Liver (tissue), 9 donors: Measurements from ENCODE around the gene AXIN1. TPM values are rescaled to one million over a fixed set of nuclear protein-coding genes. Genes with fewer than 3 reads are reported as not detected.

ENCODE experiments used
- DNase-seq: peaks from one replicate; pipeline ENCODE4 v3.0.0-alpha.2; 2017; ENCODE audit warnings: low spot score
- H3K27ac ChIP-seq, 2 donors: one replicate each; pipeline ENCODE4 v1.7.0; 2013; ENCODE audit warnings: inconsistent platforms in 2 of 2, low read length in 2 of 2, control low read depth in 1 of 2, low read depth in 1 of 2, mild to moderate bottlenecking in 1 of 2
- H3K27me3 ChIP-seq, 4 donors: one replicate each; pipeline versions ENCODE4 v1.6.1 to v1.7.0; 2013; ENCODE audit warnings: low read length in 3 of 4, inconsistent platforms in 1 of 4, mild to moderate bottlenecking in 1 of 4, moderate library complexity in 1 of 4; ENCODE audit not compliant: control insufficient read depth in 4 of 4, insufficient read depth in 4 of 4
- H3K36me3 ChIP-seq, 4 donors: one replicate each; pipeline versions ENCODE4 v1.6.1 to v1.7.0; 2013; ENCODE audit warnings: low read length in 3 of 4, mild to moderate bottlenecking in 3 of 4, low read depth in 1 of 4, moderate library complexity in 1 of 4; ENCODE audit not compliant: control insufficient read depth in 4 of 4, insufficient read depth in 3 of 4
- H3K4me1 ChIP-seq, 4 donors: one replicate each; pipeline versions ENCODE4 v1.6.1 to v1.7.0; 2013; ENCODE audit warnings: low read length in 3 of 4, mild to moderate bottlenecking in 3 of 4, moderate library complexity in 1 of 4; ENCODE audit not compliant: control insufficient read depth in 4 of 4, insufficient read depth in 4 of 4
- H3K4me3 ChIP-seq, 3 donors: one replicate each; pipeline versions ENCODE4 v1.6.1 to v1.7.0; 2013; ENCODE audit warnings: low read length in 3 of 3, control low read depth in 1 of 3, low read depth in 1 of 3, mild to moderate bottlenecking in 1 of 3
- H3K9ac ChIP-seq, 2 donors: one replicate each; pipeline ENCODE4 v1.7.0; 2013; ENCODE audit warnings: low read length in 2 of 2, mild to moderate bottlenecking in 2 of 2, moderate library complexity in 2 of 2, control low read depth in 1 of 2, low read depth in 1 of 2
- H3K9me3 ChIP-seq, 4 donors: one replicate each; pipeline versions ENCODE4 v1.6.1 to v1.7.0; 2013; ENCODE audit warnings: low read length in 3 of 4; ENCODE audit not compliant: control insufficient read depth in 4 of 4
- EGR1 ChIP-seq, 2 donors: IDR thresholded peaks; 2 replicates each; pipeline ENCODE4 v1.6.1; 2016 to 2018; ENCODE audit warnings: antibody characterized with exemption in 2 of 2, low read depth in 2 of 2
- FOXA2 ChIP-seq: IDR thresholded peaks from 2 replicates; pipeline ENCODE4 v1.6.1; 2016; ENCODE audit warnings: antibody characterized with exemption
- GABPA ChIP-seq, 2 donors: IDR thresholded peaks in 1 of 2; conservative IDR thresholded peaks in 1 of 2; 2 replicates each; pipeline ENCODE4 v1.6.1; 2016; ENCODE audit warnings: antibody characterized with exemption in 2 of 2, mild to moderate bottlenecking in 1 of 2, moderate library complexity in 1 of 2
- HNF4G ChIP-seq: IDR thresholded peaks from 2 replicates; pipeline ENCODE4 v1.6.1; 2016; ENCODE audit warnings: antibody characterized with exemption
- JUND ChIP-seq, 2 donors: IDR thresholded peaks; 2 replicates each; pipeline ENCODE4 v1.6.1; 2016; ENCODE audit warnings: antibody characterized with exemption in 2 of 2
- NR2F2 ChIP-seq: IDR thresholded peaks from 2 replicates; pipeline ENCODE4 v1.6.1; 2016; ENCODE audit warnings: antibody characterized with exemption
- RAD21 ChIP-seq, 2 donors: IDR thresholded peaks; 2 replicates each; pipeline ENCODE4 v1.6.1; 2016; ENCODE audit warnings: antibody characterized with exemption in 2 of 2, mild to moderate bottlenecking in 2 of 2
- RXRA ChIP-seq, 2 donors: IDR thresholded peaks; 2 replicates each; pipeline ENCODE4 v1.6.1; 2017 to 2018; ENCODE audit warnings: antibody characterized with exemption in 2 of 2, mild to moderate bottlenecking in 1 of 2
- SP1 ChIP-seq: IDR thresholded peaks from 2 replicates; pipeline ENCODE4 v1.6.1; 2018; ENCODE audit warnings: antibody characterized with exemption, mild to moderate bottlenecking
- TAF1 ChIP-seq: conservative IDR thresholded peaks from 2 replicates; pipeline ENCODE4 v1.6.1; 2016; ENCODE audit warnings: antibody characterized with exemption, mild to moderate bottlenecking
- YY1 ChIP-seq: IDR thresholded peaks from 2 replicates; pipeline ENCODE4 v1.6.1; 2016; ENCODE audit warnings: antibody characterized with exemption, mild to moderate bottlenecking
- WGBS: extraction: QIAGEN DNeasy Blood & Tissue Kit; methylation state at CpG from one replicate; pipeline ENCODE4 v1.1.7; 2013; 5-methylcytosine and 5-hydroxymethylcytosine counted together
- polyA plus RNA-seq, 2 donors: library from polyadenylated mRNA; stranded (reverse) in 1 of 2; unstranded in 1 of 2; fragments of 200-250 nt in 1 of 2; fragments of >200 nt in 1 of 2; fragmentation: Nextera tagmentation in 1 of 2; extraction: Ambion mirVana in 1 of 2; gene quantifications; one replicate each; pipeline versions ENCODE4 v1.2.1 to v1.2.3, GENCODE V29; 2013 to 2015
- total RNA-seq, 2 donors: library from RNA; depleted of rRNA; stranded (reverse); fragments of >200 nt; gene quantifications; one replicate each; pipeline ENCODE4 v1.2.3, GENCODE V29; 2014
- TF ChIP-seq, protein P1 (sequence below): fragments of 150-350 bp; IDR thresholded peaks from 2 replicates; pipeline ENCODE4 v1.5.1; 2017; ENCODE audit warnings: improper control_type of control experiment, low read depth, low read length; ENCODE audit not compliant: missing input control
- TF ChIP-seq, protein P2 (sequence below): IDR thresholded peaks from 2 replicates; pipeline ENCODE4 v1.6.1; 2016; ENCODE audit warnings: antibody characterized with exemption
- TF ChIP-seq, protein P3 (sequence below): IDR thresholded peaks from 2 replicates; pipeline ENCODE4 v1.6.1; 2016; ENCODE audit warnings: antibody characterized with exemption, mild to moderate bottlenecking
- donor health status: healthy.
- donor health status: healthy.
- donor health status: healthy.
- donor health status: healthy.
- donor health status: healthy.

AXIN1 gene
- total and polyA plus RNA-seq, 4 donors = 2.0 to 10.3 (median 7.9) TPM

DNA sequence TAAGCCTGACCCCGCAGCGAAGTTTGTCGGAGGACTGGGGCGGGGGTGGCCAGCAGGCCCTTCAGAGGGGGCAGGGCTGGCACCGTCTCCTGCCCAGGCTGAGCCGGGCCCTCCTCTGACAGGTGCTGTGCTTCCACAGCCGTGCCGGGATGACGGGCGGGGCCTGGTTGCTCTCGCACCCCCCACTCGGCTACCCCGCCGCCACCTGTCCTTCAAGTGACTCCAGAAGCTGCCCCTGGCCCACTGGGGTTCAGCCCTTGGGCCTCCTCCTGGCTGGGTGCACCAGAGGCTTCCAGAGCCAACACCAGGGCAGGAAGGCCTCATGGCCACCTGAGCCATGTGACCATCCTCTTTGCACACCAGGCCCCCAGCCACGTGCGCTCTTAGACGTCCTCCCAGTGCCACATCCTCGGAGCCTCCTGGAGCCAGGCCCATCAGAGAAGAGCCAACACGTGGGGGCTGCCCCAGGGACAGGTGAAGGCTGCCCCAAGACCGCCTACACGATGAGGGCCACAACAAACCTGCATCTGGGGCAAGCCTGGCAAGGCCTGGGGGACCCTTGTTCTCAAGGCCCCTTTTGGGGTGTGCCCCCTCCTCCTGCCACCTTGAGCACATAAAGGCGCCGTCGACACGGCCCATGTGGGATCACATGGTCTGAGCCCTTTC is 62.4 kb downstream of the AXIN1 start:
- Histone ChIP-seq H3K4me3 (no peak overlapping the region), H3K27me3 (no peaks in the 10 kb centered on the region), H3K4me1 (no peaks in the 10 kb centered on the region), H3K27ac (no peak overlapping the region), H3K9me3 (no peaks in the 10 kb centered on the region), H3K9ac (no peak overlapping the region), H3K36me3 (peaks cover 0 to 46% (median 9%) of the 10 kb centered on the region in 4 donors)
- no peak for TF ChIP-seq RAD21 (IDR thresholded peaks at IDR 0.05)
- TF ChIP-seq FOXA2 = no peak
- TF ChIP-seq, protein P1, sequence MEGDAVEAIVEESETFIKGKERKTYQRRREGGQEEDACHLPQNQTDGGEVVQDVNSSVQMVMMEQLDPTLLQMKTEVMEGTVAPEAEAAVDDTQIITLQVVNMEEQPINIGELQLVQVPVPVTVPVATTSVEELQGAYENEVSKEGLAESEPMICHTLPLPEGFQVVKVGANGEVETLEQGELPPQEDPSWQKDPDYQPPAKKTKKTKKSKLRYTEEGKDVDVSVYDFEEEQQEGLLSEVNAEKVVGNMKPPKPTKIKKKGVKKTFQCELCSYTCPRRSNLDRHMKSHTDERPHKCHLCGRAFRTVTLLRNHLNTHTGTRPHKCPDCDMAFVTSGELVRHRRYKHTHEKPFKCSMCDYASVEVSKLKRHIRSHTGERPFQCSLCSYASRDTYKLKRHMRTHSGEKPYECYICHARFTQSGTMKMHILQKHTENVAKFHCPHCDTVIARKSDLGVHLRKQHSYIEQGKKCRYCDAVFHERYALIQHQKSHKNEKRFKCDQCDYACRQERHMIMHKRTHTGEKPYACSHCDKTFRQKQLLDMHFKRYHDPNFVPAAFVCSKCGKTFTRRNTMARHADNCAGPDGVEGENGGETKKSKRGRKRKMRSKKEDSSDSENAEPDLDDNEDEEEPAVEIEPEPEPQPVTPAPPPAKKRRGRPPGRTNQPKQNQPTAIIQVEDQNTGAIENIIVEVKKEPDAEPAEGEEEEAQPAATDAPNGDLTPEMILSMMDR = no peak
- no peak for TF ChIP-seq HNF4G
- no peak for TF ChIP-seq YY1
- TF ChIP-seq, protein P2, sequence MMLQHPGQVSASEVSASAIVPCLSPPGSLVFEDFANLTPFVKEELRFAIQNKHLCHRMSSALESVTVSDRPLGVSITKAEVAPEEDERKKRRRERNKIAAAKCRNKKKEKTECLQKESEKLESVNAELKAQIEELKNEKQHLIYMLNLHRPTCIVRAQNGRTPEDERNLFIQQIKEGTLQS = no peak
- no peak for TF ChIP-seq RXRA (IDR thresholded peaks at IDR 0.05)
- TF ChIP-seq NR2F2 = no peak
- WGBS = 93% methylated on average over 25 of the region's 25 CpGs
- no peak for DNase-seq

DNA sequence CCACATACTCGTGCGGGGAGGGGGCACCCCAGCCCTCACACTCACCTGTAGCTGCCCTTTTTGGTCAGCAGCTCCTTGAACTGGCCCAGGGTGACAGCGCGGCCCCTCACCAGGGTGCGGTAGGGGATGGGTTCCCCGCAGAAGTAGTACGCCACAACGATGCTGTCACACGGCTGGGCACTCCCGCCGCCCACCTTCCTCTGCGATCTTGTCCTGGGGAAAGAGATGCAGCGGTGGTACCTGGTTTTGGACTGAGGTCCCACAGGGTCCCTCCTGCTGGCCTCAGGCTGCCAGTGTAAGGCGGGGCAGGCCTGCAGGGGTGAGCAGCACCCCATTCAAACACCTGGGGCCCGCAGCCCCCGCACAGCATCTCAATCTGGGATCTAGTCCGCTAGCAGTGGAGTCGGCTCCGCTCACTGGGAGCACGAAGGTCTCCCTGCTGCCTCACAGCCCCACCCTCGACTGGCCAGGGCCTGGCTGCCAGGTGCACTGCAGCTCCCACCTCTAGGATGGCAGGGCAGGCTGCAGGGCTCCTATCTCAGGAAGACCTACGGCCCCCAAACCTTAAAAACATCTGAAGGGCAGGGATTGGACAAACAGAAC is 63.0 kb downstream of the AXIN1 start:
- WGBS = 96% methylated on average over 22 of the region's 22 CpGs
- Histone ChIP-seq H3K4me3 (no peak overlapping the region), H3K36me3 (peaks cover 0 to 46% (median 9%) of the 10 kb centered on the region in 4 donors), H3K4me1 (no peaks in the 10 kb centered on the region), H3K9me3 (no peaks in the 10 kb centered on the region), H3K27ac (no peak overlapping the region), H3K9ac (no peak overlapping the region), H3K27me3 (no peaks in the 10 kb centered on the region)
- DNase-seq = no peak
- no peak for TF ChIP-seq RXRA (IDR thresholded peaks at IDR 0.05)
- TF ChIP-seq, protein P3, sequence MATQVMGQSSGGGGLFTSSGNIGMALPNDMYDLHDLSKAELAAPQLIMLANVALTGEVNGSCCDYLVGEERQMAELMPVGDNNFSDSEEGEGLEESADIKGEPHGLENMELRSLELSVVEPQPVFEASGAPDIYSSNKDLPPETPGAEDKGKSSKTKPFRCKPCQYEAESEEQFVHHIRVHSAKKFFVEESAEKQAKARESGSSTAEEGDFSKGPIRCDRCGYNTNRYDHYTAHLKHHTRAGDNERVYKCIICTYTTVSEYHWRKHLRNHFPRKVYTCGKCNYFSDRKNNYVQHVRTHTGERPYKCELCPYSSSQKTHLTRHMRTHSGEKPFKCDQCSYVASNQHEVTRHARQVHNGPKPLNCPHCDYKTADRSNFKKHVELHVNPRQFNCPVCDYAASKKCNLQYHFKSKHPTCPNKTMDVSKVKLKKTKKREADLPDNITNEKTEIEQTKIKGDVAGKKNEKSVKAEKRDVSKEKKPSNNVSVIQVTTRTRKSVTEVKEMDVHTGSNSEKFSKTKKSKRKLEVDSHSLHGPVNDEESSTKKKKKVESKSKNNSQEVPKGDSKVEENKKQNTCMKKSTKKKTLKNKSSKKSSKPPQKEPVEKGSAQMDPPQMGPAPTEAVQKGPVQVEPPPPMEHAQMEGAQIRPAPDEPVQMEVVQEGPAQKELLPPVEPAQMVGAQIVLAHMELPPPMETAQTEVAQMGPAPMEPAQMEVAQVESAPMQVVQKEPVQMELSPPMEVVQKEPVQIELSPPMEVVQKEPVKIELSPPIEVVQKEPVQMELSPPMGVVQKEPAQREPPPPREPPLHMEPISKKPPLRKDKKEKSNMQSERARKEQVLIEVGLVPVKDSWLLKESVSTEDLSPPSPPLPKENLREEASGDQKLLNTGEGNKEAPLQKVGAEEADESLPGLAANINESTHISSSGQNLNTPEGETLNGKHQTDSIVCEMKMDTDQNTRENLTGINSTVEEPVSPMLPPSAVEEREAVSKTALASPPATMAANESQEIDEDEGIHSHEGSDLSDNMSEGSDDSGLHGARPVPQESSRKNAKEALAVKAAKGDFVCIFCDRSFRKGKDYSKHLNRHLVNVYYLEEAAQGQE = no peak
- TF ChIP-seq EGR1 (IDR thresholded peaks at IDR 0.05; ENCODE audit: low read depth in 2 of 2) = no peak
- TF ChIP-seq SP1 = no peak
- no peak for TF ChIP-seq GABPA (IDR thresholded peaks at IDR 0.05 in 1 of 2, conservative IDR thresholded peaks at IDR 0.05 in 1 of 2)
- TF ChIP-seq FOXA2 = no peak
- no peak for TF ChIP-seq YY1
- no peak for TF ChIP-seq HNF4G
- no peak for TF ChIP-seq JUND (IDR thresholded peaks at IDR 0.05)
- TF ChIP-seq NR2F2 = no peak
- no peak for TF ChIP-seq TAF1
- TF ChIP-seq RAD21 (IDR thresholded peaks at IDR 0.05) = no peak
- TF ChIP-seq, protein P1 = no peak
